Muscle layer of colon (tissue), 2 donors: Measurements from ENCODE around the gene CFAP52.
"Not testable (repeated sequence)": the region's sequence is repeated elsewhere in the genome, so short reads cannot be mapped to it uniquely, and the experiment has no call there.

Experiments
- H3K27ac ChIP-seq: one replicate; pipeline ENCODE4 v1.7.0; 2013; ENCODE audit warnings: low read depth, mild to moderate bottlenecking, low read length, moderate library complexity
- H3K27me3 ChIP-seq, 2 donors: one replicate each; pipeline ENCODE4 v1.7.0; 2013; ENCODE audit warnings: low read length in 2 of 2, mild to moderate bottlenecking in 2 of 2; ENCODE audit not compliant: insufficient read depth in 2 of 2, control insufficient read depth in 1 of 2
- H3K36me3 ChIP-seq: one replicate; pipeline ENCODE4 v1.7.0; 2013; ENCODE audit warnings: mild to moderate bottlenecking, low read length; ENCODE audit not compliant: insufficient read depth
- H3K4me1 ChIP-seq: one replicate; pipeline ENCODE4 v1.7.0; 2013; ENCODE audit warnings: mild to moderate bottlenecking, low read length; ENCODE audit not compliant: insufficient read depth
- H3K4me3 ChIP-seq, 2 donors: one replicate each; pipeline ENCODE4 v1.7.0; 2013; ENCODE audit warnings: low read length in 2 of 2, low read depth in 1 of 2, mild to moderate bottlenecking in 1 of 2, moderate library complexity in 1 of 2
- H3K9ac ChIP-seq: one replicate; pipeline ENCODE4 v1.7.0; 2013; ENCODE audit warnings: low read length
- H3K9me3 ChIP-seq: one replicate; pipeline ENCODE4 v1.7.0; 2013; ENCODE audit warnings: mild to moderate bottlenecking, low read length
- donor health status: abdominal sarcoma.
- donor health status: Adenocarcinoma of cecum.

Gene CFAP52

DNA sequence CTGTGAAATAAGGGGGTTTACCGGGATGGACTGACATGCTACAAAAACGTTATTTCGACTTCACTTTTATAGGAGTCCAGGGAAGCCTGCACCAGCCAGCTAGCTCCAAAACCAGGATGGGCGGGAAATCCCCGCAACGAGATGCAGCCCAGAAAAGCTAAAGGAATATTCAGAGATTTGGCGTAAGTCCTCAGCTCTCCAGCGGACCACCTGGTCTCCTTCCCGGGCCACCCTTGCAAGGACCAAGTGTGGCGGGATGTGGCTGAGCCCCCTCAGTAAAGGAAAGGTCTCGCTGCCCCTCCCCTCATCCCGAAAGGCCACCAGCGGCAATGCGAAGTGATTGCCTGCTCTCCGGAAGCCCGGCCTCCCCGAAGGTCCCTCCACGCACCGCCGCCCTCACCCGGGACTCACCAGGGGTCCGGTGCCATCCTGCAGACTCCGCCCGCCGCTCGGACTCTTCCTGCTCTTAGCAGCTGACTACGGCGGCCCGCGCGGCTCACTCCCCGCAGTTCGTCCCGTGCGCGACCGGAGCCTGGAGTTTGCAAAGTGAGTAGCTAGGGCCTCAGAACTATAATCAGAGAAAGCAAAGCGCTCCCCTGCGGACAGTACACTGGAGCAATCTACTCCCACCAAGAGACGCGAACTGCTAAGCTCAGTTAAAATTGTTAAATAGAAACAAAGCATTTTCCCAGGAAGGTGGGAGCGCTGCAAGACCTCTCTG is 901 bp upstream of the CFAP52 start, which contains the start of gene STX8:
Gene STX8 (minus strand): TSS at position 440 of the 721 bp plus-strand sequence. CDS start 12 bp downstream, at position 428.
- no peaks in the 10 kb centered on the region for H3K27me3 ChIP-seq
- H3K27ac ChIP-seq, result peak within 1 kb of the TSS; percentile 78
- H3K36me3 ChIP-seq, result no peaks in the 10 kb centered on the region
- peak within 1 kb of the TSS; percentile 75 to 93 for H3K4me3 ChIP-seq
- no peaks in the 10 kb centered on the region for H3K9me3 ChIP-seq
- H3K9ac ChIP-seq, result peak within 1 kb of the TSS; percentile 86
- peaks cover 6% of the 10 kb centered on the region for H3K4me1 ChIP-seq

DNA sequence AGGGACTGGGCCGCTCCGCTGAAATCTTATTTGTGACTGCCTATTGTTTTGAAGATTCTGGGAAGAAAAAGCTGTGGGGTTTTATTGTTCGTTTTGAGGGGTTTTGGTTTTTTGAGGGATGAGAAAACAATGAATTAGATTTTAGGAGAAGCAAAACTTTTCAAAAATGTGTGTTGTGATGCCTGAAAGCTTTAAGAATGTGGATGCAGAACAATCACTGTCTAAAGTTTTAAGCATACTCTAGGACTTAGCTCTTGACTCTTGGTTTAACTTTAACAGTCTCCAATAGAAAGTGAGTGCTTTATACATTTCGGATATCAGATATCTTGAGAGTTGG is 899 bp downstream of the CFAP52 start:
- Histone ChIP-seq H3K4me3 (peak overlapping the region in 1 of 2 donors; percentile 75), H3K9me3 (no peaks in the 10 kb centered on the region), H3K36me3 (no peaks in the 10 kb centered on the region), H3K27me3 (no peaks in the 10 kb centered on the region), H3K9ac (no peak overlapping the region), H3K27ac (no peak overlapping the region), H3K4me1 (peaks cover 6% of the 10 kb centered on the region)

DNA sequence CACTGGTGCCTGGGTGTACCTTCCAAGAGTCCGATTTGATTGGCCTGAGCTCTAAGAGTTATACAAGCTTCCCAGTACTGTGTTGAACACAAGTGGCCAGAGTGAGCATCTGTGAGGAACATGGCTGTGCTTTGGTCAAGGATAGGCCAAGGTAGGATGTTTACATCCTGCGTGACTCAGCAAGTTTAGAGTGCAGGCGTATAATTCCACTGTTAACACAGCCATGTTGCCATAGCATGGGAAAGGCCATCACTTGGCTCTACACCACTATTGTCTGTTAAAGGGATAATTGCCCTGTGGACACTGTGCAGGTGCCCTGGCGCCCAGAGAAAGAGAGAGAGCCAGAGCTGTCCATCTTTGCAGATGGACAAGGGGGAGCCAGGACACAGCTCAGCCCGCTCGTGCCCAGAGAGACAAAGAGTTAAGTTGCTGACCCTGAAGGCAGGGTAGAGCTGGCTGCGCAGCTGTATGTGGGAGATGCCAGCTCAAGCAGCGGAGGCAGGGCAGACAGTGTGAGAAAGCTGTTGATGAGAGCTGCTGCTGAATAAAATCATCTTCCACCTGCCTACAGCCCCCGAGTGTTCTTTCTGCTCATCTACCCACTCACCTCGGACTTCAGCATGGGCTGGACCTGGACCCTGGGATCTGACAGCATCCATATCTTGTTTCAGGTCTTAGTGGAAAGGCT is 11.7 kb downstream of the CFAP52 start:
- Histone ChIP-seq H3K9ac (no peak overlapping the region), H3K36me3 (no peaks in the 10 kb centered on the region), H3K9me3 (no peaks in the 10 kb centered on the region), H3K4me3 (no peak overlapping the region), H3K27me3 (no peaks in the 10 kb centered on the region), H3K27ac (no peak overlapping the region), H3K4me1 (no peaks in the 10 kb centered on the region)

DNA sequence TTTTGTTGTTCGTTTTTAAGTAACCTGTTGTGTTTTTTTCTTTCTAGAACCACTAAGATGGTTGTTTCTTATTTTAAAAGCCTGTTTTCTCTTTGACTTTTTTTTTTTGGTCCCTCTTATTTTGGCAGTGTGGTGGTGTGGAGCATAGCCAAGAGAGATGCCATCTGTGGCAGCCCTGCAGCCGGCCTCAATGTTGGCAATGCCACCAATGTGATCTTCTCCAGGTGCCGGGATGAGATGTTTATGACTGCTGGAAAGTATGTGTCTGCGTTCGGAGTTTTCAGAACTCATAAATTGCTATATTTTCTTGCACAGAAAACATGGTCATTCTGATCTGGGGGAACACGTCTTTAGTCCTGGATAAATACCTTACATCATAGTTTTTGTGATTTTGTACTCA is 17.6 kb downstream of the CFAP52 start:
- H3K9ac ChIP-seq, result no peak overlapping the region
- H3K27me3 ChIP-seq, result no peaks in the 10 kb centered on the region
- H3K36me3 ChIP-seq, result no peaks in the 10 kb centered on the region
- H3K4me3 ChIP-seq, result no peak overlapping the region
- H3K9me3 ChIP-seq, result no peaks in the 10 kb centered on the region
- H3K4me1 ChIP-seq, result peaks cover 8% of the 10 kb centered on the region
- H3K27ac ChIP-seq, result no peak overlapping the region

DNA sequence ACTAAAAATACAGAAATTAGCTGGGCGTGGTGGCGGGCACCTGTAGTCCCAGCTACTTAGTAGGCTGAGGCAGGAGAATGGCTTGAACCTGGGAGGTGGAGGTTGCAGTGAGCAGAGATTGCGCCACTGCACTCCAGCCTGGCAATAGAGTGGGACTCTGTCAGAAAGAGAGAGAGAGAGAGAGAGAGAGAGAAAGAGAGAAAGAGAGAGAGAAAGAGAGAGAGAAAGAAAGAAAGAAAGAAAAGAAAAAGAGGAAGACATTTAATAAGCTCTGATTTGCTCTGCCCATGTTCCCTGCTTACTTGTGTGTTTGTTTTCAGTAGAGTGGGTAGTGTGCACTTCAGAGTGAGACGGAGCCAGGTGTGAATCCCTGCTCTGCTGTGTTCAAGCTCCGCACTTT is 21.2 kb downstream of the CFAP52 start:
- H3K9me3 ChIP-seq, H3K27me3 ChIP-seq, H3K27ac ChIP-seq, H3K9ac ChIP-seq, H3K4me3 ChIP-seq, H3K4me1 ChIP-seq, H3K36me3 ChIP-seq: not testable (repeated sequence)

DNA sequence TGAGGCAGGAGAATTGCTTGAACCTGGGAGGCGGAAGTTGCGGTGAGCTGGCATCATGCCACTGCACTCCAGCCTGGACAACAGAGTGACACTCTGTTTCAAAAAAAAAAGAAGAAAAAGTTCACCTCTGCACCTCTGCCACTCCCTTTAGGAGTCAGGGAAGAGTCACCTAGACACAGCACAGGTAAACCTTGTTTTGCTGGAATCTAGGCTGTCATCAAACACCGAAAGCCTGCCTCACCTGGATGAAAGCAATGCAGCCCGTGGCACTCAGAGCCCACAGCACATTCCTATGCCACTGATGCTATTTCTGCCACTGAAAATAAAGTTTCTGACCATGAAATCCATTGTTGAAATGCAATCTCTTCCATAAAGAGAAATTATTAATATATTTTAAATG is 22.2 kb downstream of the CFAP52 start:
- no peaks in the 10 kb centered on the region for H3K9me3 ChIP-seq

DNA sequence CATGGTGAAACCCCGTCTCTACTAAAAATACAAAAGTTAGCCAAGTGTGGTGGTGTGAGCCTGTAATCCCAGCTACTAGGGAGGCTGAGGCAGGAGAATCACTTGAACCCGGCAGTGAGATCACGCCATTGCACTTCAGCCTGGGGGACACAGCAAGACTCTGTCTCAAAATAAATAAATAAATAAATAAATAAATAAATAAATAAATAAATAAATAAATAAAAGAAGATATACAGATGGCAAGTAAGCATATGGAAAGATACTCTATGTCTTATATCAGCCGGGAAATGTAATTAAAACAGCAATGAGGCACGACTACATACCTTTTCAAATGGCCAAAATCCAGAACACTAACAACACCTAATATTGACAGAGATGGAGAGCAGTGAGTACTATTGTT is 28.1 kb downstream of the CFAP52 start:
- H3K9me3 ChIP-seq, H3K4me3 ChIP-seq, H3K27ac ChIP-seq, H3K9ac ChIP-seq, H3K4me1 ChIP-seq, H3K27me3 ChIP-seq, H3K36me3 ChIP-seq: not testable (repeated sequence)

More for the DNA sequence above, 22.2 kb downstream of the CFAP52 start:
- Histone ChIP-seq H3K27me3 (no peaks in the 10 kb centered on the region), H3K36me3 (no peaks in the 10 kb centered on the region), H3K27ac (no peak overlapping the region), H3K9ac (no peak overlapping the region), H3K4me3 (no peak overlapping the region), H3K4me1 (peaks cover 8% of the 10 kb centered on the region)

DNA sequence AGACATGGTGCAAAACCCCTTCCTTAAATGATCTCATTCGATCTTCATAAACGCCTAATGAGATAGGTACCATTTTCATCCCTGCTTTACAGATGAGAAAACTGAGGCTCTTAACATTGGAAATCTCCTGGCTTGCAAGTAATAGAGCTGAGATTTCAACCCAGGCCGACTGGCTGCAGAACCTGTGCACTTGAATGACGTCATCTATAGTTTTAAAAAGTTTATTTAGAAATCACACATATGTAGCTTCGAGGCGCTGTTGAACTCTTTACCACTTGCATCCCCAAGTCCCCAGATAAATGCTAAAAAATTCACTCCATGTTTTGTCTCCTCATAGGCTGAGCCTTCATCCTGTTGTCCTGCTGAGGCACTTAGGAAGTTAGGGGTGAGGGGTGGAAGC is 30.0 kb downstream of the CFAP52 start:
- Histone ChIP-seq H3K4me3 (no peak overlapping the region), H3K4me1 (no peaks in the 10 kb centered on the region), H3K9me3 (no peaks in the 10 kb centered on the region), H3K36me3 (no peaks in the 10 kb centered on the region), H3K27me3 (no peaks in the 10 kb centered on the region), H3K27ac (no peak overlapping the region), H3K9ac (no peak overlapping the region)

DNA sequence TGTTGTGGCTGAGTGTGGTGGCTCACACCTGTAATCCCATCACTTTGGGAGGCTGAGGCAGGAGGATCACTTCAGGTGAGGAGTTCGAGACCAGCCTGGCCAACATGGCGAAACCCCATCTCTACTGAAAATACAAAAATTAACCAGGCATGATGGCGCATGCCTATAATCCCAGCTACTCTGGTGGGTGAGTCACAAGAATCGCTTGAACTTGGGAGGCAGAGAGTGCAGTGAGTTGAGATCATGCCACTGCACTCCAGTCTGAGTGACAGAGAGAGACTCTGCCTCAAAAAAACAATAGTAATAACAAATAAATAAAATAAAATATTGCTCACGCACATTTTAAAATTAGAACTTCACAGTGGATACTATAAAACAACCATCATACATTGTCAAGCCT is 30.6 kb downstream of the CFAP52 start:
- not testable (repeated sequence) for H3K27me3 ChIP-seq, H3K9ac ChIP-seq, H3K9me3 ChIP-seq, H3K4me1 ChIP-seq, H3K27ac ChIP-seq, H3K36me3 ChIP-seq, H3K4me3 ChIP-seq

DNA sequence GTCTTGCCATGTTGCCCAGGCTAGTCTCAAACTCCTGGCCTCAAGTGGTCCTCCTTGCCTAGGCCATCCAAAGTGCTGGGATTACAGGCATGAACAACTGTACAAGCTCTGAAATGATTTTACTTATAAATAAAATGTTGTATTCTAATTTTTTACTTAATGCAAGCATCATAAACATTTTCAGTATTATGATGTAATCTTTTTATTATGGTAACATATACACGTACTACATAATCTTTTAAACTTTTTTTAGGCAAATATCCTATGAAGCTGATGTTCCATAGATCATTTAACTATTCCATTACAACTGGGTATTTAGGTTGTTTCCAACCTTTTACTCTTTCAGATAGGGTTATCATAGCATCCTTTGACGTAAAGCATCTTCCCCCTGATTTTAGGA is 35.1 kb downstream of the CFAP52 start:
- Histone ChIP-seq H3K4me3 (no peak overlapping the region), H3K36me3 (no peaks in the 10 kb centered on the region), H3K9me3 (no peaks in the 10 kb centered on the region), H3K4me1 (no peaks in the 10 kb centered on the region), H3K27ac (no peak overlapping the region), H3K27me3 (no peaks in the 10 kb centered on the region), H3K9ac (no peak overlapping the region)

DNA sequence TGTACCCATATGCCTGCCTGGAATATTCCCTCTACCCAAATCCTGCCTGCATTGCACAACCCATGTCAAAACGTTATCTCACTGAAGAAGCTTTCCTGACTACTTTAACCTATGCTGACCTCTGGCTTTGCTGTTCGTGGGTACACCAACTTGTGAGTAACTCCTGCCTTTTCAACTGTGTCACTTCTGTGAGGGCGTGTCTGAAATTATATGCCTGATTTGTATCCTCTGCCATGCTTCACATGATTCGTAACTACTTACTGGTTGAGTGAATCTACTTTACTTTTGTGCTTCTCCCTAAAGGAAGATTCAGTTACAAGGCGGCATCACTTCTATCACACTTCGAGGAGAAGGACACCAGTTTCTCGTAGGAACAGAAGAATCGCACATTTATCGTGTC is 35.6 kb downstream of the CFAP52 start:
- H3K27ac ChIP-seq, result no peak overlapping the region

DNA sequence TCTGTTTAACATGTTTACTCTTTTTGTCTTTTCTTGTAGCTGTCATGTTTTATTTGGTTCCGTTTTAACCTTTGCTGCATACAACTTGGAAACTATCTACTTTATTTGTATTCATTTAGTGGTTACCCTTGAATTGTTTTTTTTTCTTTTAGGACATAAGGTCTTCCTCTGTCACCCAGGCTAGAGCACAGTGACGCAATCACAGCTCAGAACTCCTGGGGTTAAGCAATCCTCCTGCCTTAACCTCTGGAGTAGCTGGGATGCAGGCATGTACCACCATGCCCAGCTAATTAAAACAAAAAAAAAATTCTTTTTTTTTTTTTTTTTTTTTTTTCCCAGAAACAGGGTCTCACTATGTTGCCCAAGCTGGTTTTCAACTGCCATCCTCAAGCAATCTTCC is 39.0 kb downstream of the CFAP52 start:
- no peaks in the 10 kb centered on the region for H3K27me3 ChIP-seq
- no peak overlapping the region for H3K9ac ChIP-seq
- no peak overlapping the region for H3K27ac ChIP-seq
- H3K36me3 ChIP-seq, result no peaks in the 10 kb centered on the region
- H3K4me1 ChIP-seq, result no peaks in the 10 kb centered on the region
- H3K4me3 ChIP-seq, result no peak overlapping the region
- H3K9me3 ChIP-seq, result no peaks in the 10 kb centered on the region

More for the DNA sequence above, 35.6 kb downstream of the CFAP52 start:
- no peaks in the 10 kb centered on the region for H3K9me3 ChIP-seq
- no peak overlapping the region for H3K9ac ChIP-seq
- no peak overlapping the region for H3K4me3 ChIP-seq
- H3K36me3 ChIP-seq, result no peaks in the 10 kb centered on the region
- no peaks in the 10 kb centered on the region for H3K27me3 ChIP-seq
- H3K4me1 ChIP-seq, result no peaks in the 10 kb centered on the region
